Stimulated activated CD8-positive, alpha-beta memory T cell treated with anti-CD3 and anti-CD28 coated beads, Interleukin-2, amount 100 ng/mL, for 48 hours (primary cell): ENCODE results near the gene PIEZO2.
"Not testable (repeated sequence)": the region's sequence is repeated elsewhere in the genome, so short reads cannot be mapped to it uniquely, and the experiment has no call there.

Experiments
- DNase-seq, 2 donors: peaks; one replicate each; pipeline ENCODE4 v3.0.0-alpha.2; 2020; ENCODE audit warnings: low read depth in 2 of 2

The PIEZO2 gene

DNA sequence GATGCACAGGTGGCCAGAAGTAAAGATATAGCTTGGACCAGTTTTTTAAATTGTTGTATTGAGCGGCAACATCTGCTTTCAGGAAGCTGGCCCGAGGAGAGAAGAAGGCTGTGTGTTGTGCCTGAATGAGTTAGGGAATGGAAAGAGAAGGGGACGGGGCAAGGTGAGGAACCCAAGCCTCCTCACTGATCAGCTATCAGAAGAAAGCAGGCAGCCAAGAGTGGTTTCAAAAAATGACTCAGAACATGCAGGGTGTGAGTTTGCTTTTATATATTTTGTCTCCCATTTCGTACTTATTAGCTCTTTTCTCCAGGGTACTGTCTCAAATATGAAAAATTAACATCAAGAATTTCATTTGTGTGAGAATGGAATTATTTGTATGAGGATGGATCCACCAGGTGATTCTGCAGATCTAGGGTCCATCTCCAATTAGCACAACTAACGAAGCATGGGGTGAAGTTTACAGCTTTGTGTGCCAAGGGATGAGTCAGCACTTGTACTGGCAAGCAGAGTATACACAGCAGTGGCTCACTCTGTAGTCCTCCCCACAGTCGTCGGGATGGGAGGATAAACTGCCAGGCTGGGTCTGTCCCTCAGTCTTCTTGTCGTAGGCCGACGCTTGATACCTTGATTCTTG, 175.7 kb downstream of the PIEZO2 start:
- DNase-seq: no peak

DNA sequence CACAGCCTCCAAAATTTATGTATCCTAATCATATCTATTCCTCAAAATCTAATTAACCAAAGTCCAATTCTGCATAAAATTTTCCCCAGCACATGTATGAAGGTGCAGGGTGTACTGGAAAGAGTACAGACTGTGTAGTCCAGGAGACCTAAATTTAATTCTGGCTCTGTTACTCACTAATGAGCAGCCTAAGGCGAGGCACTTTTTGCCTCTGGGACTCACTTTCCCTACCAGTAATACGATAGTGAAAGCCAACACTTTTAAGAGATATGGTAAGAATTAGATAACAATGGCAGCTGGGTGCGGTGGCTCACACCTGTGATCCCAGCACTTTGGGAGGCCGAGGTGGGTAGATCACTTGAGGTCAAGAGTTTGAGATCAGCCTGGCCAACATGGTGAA, 177.7 kb downstream of the PIEZO2 start:
- no peak for DNase-seq

DNA sequence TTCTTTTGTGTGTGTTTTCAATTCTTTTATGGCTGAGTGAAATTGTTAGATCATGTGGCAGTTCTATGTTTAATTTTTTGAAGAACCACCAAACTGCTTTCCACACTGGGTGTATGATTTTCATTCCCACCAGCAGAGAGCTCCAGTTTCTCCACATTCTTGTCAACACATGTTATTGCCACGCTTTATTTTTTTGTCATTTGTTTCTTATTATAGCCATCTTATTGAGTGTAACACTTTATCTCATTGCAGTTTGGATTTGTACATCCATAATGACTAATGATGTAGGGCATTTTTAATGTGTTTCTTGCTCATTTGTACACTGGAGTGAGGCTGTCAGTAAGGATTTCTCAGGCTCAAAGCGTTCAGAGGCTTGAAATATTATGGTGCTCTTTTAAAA, 184.2 kb downstream of the PIEZO2 start:
- DNase-seq: no peak

DNA sequence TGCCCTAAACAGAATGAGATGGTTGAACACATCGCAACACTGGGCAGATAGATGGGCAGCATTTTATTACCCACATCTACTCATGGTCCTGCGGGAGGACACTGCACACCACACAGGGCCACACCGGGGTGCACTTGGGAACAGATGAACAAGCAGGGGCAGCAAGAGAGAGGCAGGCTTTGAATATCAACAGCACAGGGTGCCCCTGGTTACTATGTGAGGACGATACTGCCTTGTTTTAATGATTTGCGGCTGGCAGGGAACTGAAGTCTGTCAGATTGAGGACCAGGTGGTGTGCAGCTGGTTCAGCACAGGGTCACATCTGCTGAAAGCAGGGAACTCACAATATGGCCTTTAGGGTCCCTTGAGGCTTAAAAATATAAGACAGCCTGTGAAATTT, 195.7 kb downstream of the PIEZO2 start:
- DNase-seq: no peak

DNA sequence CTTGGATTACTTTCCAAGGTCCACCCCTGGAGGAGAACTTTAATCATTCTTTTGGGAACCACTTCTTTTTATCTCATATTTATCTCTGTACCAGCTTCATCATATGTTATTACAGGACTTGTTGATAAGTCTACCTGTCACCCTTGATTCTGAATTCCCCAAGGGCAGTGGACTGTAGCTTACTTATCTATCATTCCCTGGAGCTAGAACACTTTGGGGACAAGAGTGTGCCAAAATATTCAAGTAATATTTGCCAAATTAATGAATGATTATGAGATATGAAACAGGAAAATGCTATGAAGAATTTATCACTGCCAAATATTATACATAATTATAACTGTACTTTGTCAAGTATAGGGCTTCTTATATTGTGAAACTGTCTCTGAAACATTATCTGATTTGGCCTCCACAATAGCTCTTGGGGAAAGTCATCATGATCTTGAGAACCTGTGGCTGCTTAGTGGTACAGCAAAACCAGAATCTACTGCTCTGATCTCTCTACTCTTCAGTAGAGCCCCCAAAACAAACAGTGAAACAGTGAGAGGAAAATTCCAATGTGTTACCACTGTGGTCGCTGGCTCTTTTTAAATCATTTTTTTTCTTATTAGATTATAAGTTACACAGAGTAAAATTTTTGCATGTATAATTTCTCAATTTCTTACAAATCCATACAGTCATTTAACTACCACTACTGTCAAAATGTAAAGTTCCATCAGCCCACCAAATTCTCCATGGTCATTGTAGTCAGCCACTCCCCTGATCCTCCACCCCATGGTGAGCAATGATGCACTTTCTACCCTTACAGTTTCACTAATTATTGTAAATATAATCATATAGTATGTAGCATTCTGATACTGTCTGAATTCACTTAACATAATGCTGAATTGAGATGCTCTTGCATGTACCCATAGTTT, 197.5 kb downstream of the PIEZO2 start:
- DNase-seq: no peak

DNA sequence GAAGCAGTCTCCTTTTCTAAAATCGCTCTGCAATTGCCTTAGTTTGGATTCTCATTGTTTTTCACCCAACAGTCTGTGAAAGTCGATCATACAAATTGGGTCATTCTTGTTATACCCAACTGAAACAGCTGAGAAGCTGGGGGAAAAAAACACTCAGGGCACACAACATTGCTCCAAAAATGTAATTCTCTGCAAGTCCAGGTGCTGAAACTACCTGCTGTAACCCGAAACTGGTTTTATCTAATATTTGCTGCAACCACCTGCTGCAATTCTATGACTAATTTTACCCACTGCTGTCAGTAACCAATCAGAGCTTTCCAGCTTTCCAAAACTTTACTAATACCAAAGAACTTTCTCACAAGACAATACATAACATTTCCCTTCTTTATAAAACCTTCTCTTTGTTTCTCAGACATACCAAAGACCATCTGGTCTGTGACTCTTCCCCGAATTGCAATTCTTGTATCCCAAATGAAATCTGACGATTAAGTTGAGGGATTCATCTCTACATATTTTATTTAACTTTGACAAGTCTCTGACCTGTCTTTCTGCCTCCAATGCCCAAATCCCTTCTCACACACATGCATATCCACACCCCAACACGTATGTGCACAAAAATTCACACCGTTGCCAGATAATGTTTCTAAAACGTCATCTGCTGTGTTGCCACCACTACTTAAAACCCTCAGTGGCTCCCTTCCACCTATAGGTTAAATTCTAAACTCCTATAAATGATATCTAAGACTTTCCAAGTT, 198.3 kb downstream of the PIEZO2 start:
- no peak for DNase-seq

DNA sequence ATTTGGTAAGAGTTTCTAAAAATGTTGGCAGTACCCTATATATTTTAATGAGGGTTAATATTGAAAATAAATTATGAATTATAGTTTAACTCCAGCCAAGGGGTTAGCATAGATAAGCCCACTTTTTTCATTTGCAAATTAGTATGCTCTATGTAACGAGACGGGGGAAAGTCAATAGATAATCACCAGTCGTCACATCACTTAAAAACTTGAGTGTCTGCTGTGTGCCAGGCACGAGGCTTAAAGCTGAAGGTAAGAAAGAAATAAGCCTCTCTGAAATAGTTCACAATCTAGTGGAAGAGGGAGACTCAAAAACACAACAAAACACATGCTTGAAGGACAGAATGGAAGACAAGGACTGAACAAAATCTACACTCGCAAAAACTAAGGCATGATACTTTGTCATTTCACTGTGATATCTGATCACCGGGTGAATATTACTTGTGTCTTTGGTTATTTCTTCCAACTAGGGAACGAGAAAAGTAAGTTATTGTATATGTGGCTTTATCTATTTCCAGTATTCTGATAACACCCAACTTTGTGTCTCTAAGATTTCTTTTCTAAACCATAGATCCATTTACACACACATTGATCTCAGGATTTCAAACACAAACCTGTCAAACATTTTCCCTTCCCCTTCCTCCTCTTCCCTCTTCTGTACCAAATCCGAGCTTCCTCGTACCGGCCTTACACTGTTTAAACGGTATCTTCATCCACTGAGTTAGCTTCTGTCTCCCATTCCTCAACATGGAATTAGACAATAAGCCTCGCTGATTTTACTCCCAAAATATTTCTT, 199.1 kb downstream of the PIEZO2 start:
- no peak for DNase-seq

DNA sequence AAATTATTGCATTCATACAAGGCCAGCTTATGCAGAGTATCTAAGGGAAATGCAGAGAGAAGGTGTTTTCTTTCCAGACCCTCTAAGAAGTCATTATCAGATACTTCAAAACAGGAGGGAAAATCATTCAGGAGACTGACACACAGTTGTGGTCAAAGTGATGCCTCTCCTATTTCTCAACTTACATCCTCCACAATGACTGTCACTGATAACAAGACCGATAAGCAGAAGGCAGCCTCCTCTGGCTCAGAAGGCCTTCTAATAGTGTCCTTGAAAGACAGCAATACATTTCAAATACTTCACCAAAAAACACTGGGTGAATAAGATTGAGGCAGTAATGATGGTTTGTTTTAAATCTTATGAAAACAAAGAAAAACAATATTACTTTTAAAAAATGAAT, 199.7 kb downstream of the PIEZO2 start:
- no peak for DNase-seq

DNA sequence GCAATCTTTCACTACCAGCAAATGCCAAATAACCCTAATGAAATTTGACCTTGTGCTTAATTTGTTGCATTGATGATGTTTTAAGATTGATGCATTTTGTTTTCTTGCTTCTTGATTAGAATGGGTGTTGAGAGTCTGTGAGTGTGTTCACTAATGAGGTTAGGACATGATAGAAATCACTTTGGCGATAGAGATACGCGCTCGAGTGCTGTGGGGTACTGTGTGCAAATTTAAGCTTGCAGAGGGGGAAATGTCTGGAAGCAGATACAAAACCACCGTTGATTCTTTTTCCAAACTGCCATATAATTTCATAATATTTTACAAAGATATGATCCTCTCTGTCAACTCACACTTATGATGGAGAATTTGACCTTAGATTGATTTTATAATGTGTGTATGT, 200.9 kb downstream of the PIEZO2 start:
- DNase-seq: no peak

DNA sequence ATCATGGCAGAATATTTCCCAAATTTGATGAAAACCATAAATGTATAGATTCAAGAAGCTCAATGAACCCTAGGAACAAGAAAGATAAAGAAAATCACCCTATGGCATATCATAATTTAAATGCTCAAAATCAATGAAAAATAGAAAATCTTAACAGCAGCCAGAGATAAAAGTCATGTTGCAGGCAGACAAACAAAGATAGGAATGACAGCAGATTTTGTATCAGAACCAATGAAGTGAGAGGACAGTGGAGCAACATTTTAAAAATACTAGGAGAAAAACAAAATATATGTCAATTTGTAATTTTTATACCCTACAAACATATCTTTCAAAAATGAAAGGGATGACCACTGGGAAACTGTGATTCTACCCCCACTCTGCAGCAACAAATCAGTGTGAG, 203.3 kb downstream of the PIEZO2 start:
- DNase-seq: no peak

DNA sequence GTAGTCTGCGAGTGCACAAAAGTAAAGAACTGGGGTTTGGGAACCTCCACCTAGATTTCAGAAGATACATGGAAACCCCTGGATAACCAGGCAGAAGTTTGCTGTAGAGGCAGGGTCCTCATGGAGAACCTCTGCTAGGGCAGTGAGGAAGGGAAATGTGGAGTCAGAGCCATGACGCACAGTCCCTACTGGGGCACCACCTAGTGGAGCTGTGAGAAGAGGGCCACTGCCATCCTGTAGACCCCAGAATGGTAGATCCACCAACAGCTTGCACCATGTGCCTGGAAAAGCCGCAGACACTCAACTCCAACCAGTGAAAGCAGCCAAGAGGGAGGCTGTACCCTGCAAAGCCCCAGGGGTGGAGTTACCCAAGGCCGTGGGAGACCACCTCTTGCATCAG, 206.4 kb downstream of the PIEZO2 start:
- DNase-seq: no peak

DNA sequence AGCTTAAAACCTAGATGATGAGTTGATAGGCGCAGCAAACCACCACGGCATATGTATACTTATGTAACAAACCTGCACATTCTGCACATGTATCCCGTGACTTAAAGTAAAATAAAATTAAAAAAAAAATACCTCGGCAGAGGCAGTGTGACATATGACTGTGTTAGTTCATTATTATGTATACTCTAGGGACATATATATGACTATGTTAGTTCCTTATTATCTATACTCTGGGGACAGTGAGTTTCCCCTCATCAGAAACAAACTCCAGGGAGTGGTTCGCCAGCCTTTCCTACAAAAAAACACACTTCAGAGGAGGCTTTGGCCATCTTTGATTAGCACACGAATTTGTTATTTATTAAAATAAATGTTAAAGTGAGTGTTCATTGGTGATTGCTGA, 209.5 kb downstream of the PIEZO2 start:
- no peak for DNase-seq

DNA sequence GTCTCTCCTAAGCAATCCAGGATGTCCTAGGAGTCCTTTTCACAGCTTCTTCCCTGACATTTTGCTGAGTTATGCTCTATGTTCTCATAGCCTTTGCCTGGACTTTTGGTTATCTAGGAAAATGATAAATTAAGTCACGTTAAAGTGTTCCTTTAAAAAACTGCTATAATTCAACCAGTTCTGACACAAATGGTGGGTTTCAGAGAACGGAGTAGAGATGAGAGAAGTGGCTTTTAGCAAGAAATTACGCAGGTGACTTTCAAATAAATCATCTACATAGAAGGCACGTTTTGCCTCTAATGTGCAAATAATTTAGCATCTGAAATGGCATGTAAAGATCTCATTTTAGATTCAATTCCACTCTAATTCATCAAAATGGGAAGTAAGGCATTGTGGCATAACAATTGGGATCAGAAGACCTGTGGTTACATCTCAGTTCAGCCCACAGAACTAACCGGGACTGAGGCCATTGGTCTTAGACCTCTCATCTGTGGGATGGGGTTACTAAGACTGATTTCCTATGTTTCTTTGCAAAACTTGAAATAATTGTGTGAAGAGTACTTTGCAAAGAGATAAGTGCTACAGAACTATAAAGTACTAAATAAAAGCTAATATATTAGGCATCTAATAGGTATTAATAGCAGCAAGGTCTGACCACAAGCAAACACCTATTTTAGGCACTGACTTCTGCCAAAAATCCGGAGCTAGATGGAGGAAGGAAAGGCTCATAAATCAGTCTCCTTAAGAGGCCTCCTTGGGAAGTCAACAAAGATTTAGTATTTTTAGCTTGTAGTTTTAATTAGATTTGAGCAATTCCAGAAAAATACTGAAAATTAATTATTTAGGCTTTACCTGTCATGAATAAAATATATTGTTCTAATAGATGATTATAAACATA, 211.4 kb downstream of the PIEZO2 start:
- no peak for DNase-seq

DNA sequence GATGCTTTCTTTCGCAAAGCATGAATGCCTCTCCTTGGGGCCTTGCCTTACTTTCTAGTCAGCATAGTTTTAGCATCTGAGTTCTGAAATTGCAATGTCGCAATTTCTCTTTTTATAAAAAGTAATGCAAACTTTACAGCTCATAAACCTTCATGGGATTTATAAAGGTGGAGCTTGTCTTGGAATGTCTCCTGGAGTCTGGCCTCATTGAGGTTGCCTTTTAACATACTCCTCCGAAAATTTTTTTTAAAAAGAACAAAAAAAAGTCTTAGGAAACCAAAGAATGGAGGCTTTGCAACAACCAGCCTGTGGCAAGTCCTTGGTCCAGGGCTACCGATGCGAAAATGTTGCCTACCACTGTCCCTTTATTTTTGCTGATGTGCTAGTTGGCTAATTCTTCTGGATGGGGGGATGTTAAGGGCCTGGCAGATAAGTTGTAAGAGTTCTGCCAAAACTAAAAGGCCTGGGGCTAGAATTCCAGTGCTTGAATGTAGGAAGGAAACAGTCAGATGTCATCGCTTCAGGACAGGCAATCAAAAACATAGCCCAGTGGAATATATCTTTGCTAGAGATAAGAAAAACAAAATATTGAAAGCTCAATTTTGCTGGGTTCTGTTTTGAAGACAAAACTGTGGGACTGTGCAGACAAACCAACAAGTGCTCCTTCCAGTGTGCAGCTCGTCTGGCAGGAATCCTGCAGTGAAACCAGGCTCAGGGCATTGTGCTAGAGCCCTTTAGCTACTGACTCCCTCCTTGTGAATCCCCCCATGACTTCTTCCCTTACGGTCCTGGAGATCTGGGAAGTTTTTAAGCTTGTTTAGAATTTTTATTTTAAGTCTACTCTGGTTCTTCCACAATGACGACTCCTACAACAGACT, 213.0 kb downstream of the PIEZO2 start:
- DNase-seq: no peak

DNA sequence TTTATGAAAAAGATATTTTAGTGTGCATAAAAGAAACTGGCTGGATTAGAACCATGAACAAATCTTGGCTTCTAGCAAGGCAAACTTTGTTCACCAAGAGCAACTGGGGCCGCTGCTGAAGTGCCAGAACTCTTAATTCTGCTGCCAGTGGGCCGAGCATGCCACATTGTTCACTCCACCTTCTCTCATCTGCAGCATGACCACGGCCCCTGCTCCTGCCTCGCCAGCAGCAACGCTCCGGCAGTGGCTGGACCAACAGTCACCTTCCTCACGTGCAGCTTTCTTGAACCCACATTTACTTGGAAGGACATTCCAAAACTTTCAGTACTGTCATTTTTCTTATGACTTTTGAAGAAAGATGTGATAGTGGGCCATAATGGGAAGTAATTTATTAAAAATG, 213.8 kb downstream of the PIEZO2 start:
- no peak for DNase-seq

DNA sequence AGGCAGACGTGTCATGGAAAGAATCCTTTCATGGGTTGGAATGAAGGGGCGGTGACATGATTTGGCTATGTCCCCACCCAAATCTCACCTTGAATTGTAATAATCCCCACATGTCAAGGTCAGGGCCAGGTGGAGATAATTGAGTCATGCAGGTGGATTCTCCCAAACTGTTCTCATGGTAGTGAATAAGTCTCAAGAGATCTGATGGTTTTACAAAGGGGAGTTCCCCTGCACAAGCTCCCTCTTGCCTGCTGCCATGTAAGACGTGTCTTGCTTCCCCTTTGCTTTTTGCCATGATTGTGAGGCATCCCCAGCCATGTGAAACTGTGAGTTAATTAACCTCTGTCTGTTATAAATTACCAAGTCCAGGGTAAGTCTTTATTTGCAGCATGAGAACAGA, 215.7 kb downstream of the PIEZO2 start:
- DNase-seq: not testable (repeated sequence)

DNA sequence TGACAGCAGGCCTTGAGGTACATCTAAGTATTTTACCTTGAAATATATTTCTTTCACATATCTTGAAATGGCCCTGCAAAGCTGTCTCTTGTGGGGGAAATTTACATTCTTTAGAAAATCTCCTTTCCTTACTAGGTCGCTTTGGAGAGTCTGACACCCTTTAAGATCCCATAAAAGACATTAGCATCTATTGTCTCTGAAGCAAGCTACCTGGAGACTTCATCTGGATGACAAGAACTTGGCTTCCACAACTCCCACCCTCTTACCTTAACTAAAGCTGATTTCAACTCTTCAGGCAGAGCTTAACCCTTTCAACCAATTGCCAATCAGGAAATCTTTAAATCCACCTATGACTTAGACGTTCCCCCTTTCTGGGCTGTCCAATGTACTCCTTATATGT, 219.3 kb downstream of the PIEZO2 start:
- no peak for DNase-seq

DNA sequence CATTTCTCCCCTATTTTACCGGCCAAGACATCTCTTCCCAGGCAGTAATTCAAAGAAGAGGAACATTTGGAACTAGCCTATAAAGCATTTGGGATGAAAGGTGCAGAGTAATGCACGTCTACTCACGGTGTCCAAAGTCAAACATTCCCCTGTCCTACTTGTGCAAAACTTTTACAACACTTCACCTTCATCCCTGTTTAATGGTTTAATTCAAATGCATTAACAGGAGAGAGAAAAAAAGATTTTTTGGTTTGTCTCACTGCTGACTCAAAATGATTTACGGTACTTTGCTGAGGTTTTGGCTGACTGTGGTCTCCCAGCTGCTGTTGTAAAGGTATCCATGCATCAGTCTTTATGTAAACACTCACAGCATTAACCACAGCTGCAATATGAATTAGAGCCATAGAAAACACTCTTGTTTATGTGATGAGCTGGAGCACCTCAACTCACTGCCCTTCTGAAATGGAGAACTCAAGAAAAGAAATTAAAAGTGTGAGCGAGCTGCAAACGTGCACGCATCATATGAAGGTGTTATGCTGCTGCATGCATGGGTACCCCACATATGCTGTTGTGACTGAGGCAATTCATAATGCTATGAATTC, 220.5 kb downstream of the PIEZO2 start:
- DNase-seq: no peak

DNA sequence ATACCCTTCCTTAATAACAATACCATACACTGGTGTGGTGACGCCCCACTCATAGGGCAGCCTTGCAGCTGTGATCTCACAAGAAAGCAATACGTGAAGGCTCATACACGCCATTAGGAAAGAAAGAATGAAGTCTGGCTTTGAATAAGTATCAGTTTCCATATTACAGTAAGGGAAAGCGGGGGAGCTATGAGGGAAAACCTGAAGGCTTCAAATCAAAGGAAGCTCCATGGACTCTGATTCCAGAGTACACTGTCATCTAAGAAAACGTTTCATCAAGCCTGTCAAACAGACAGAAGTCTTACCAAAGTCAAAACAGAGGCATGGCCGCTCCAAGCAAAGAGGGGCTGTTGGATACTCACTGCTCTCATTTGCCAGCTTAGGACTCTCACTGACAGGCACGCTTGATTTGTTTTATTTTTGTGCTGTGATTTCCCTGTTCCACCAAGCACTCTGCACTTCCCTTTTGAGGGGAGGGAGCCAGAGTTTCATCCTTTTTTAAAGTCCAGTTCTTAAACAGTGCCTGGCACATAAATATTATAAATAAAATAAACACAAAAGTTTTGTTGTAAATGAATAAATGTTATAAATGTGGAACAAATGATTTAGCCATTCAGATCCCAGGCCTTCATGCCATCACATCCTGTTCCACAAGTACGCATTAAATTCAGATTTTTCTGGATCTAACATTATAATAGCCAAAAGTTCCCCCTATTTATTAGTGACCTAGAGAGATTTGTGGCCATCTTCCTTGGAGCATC, 221.2 kb downstream of the PIEZO2 start:
- no peak for DNase-seq
